Body of pancreas (tissue), 4 donors: ENCODE measurements around the gene GZF1.

Source experiments
- CTCF ChIP-seq, 7 experiments: fragments of 450-650 bp in 4 of 7; fragments of 200-600 bp in 3 of 7; sonication (generic) in 3 of 7; IDR thresholded peaks; one replicate each; pipeline ENCODE4 v1.5.1; 2016 to 2019; ENCODE audit warnings: antibody characterized with exemption in 7 of 7
- POLR2A ChIP-seq, 3 donors: fragments of 450-650 bp; IDR thresholded peaks; one replicate each; pipeline ENCODE4 v1.6.1; 2016; ENCODE audit warnings: antibody characterized with exemption in 3 of 3, mild to moderate bottlenecking in 2 of 3

- TF ChIP-seq CTCF (IDR thresholded peaks at IDR 0.05) = no peak
- TF ChIP-seq POLR2A (IDR thresholded peaks at IDR 0.05) = no peak
Measured at GRCh38 chr20:23361119-23361475, 885 bp upstream of the GZF1 start.
